Nephron progenitor cell (in vitro differentiated cells): ENCODE results near the gene HDAC6.
A peak's percentile ranks its signal among the peaks of the same experiment; 100 is the strongest.

Experiments
- DNase-seq: peaks from one replicate; pipeline ENCODE4 v3.0.0; 2021
- H3K27ac Mint-ChIP-seq: 2 replicates; pipeline ENCODE4 v1.8.0; 2021; ENCODE audit warnings: mild to moderate bottlenecking, moderate library complexity, mixed read lengths
- H3K27me3 Mint-ChIP-seq: 2 replicates; pipeline ENCODE4 v1.8.0; 2021; ENCODE audit warnings: mild to moderate bottlenecking, low read depth, mixed read lengths; ENCODE audit not compliant: poor library complexity
- H3K36me3 Mint-ChIP-seq: 2 replicates; pipeline ENCODE4 v1.8.0; 2021; ENCODE audit warnings: low read depth, mixed read lengths
- H3K4me1 Mint-ChIP-seq: 2 replicates; pipeline ENCODE4 v1.8.0; 2021; ENCODE audit warnings: mixed read lengths
- H3K4me3 Mint-ChIP-seq: 2 replicates; pipeline ENCODE4 v1.8.0; 2021; ENCODE audit warnings: mild to moderate bottlenecking, moderate library complexity, mixed read lengths
- H3K9me3 Mint-ChIP-seq: 2 replicates; pipeline ENCODE4 v1.8.0; 2021; ENCODE audit warnings: mild to moderate bottlenecking, moderate library complexity, mixed read lengths
- TF ChIP-seq, protein P1 (sequence below): fragments of 200-600 bp; sonication (generic); IDR thresholded peaks from 2 replicates; pipeline ENCODE4 v1.5.0; 2021; ENCODE audit warnings: antibody characterized with exemption

The HDAC6 gene

DNA sequence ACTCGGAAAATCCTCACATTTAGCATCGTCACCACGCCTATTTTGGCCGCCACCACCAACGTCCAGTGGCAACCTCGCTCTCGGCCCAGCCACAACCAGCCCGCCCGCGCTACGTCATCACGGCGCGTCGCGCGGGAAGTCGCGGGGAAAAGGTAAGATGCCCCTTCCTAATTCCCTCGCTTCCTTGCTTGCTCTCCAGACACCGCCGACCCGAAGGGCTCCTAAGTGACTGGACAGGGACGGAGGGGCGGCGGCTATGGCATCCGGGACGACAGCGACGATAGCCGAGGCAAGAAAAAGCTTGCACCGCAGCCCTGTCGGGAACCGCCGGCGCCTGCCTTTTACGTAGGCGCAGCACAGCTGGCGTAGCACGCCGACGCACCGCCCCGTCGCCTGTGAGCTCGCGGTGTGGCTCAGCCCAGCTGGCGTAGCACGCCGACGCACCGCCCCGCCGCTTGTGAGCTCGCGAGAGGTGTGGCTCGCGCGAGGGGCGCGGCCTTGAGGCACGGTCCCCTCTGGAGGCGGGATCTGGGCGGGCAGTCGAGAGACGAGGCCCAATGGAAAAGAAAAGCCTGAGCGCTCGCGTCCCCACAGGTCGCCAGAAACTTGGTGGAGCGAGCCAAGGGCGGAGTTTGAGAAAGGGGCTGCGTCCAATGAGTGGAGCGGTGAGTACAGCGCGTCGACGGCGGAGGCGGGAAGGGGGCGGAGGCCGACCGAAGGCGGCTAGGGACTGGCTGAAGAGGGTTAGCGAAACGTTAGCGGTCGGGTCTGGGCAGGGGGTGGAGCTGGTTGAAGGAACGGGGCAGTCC lies at the start of gene HDAC6:
Gene HDAC6, plus strand, starts transcription at position 788 of the 809 bp plus-strand sequence. CDS start 626 bp downstream, outside the sequence.
- Mint-ChIP-seq H3K9me3 (peaks cover 53% of the 10 kb centered on the region), H3K4me1 (peaks cover 24% of the 10 kb centered on the region), H3K4me3 (peak within 1 kb of the TSS; percentile 96), H3K36me3 (peaks cover 23% of the 10 kb centered on the region), H3K27me3 (no peaks in the 10 kb centered on the region), H3K27ac (peak within 1 kb of the TSS; percentile 100)
- DNase-seq, result peak; percentile 91
- TF ChIP-seq, protein P1, sequence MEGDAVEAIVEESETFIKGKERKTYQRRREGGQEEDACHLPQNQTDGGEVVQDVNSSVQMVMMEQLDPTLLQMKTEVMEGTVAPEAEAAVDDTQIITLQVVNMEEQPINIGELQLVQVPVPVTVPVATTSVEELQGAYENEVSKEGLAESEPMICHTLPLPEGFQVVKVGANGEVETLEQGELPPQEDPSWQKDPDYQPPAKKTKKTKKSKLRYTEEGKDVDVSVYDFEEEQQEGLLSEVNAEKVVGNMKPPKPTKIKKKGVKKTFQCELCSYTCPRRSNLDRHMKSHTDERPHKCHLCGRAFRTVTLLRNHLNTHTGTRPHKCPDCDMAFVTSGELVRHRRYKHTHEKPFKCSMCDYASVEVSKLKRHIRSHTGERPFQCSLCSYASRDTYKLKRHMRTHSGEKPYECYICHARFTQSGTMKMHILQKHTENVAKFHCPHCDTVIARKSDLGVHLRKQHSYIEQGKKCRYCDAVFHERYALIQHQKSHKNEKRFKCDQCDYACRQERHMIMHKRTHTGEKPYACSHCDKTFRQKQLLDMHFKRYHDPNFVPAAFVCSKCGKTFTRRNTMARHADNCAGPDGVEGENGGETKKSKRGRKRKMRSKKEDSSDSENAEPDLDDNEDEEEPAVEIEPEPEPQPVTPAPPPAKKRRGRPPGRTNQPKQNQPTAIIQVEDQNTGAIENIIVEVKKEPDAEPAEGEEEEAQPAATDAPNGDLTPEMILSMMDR, result no peak

DNA sequence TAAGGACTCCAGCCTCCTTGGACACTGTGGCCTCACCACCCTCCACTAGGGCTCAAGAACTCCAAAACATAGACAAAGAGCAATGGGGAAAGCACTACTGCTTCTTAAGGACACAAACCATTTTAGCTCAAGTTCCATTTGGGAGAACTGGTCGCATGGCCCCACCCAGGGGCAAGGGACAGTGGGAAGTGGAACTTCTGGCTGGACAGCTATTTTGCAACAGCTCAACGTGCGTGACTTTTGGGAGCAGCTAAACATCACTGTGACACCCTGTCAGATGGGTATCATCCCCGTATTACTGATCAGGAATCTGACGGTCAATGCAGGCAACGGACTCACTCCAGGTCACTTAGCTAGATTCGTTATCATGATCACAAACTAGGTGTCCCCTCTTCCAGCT lies 49.4 kb upstream of the HDAC6 start:
- Mint-ChIP-seq H3K27me3 (peaks cover 11% of the 10 kb centered on the region), H3K9me3 (peaks cover 48% of the 10 kb centered on the region), H3K4me1 (peaks cover 5% of the 10 kb centered on the region), H3K4me3 (no peak overlapping the region), H3K36me3 (no peaks in the 10 kb centered on the region), H3K27ac (no peak overlapping the region)
- TF ChIP-seq, protein P1, result no peak
- no peak for DNase-seq

DNA sequence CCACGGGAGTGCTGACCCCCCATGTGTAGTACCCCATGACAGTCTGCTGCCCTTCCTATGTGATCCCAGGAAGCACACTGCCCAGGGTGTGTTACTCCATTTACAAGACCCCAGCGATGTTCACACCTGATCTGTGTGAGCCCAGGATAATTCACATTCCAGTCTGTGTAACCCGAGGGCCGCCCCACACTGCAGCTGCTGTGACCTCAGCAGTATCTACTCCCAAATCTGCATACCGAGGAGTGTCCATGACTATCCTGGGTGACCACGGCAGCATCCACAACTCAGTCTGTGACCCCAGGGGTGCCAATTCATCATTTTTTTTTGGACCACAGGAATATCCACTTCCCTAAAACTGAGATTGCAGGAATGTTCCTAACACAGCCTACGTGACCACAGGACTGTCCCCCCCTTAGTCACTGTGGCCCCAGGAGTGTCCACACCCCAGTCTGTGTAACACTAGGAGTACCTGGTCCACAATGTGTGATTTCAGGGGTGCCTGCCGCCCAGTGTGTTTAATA lies 48.1 kb upstream of the HDAC6 start:
- H3K9me3 Mint-ChIP-seq, result peaks cover 50% of the 10 kb centered on the region
- no peak for DNase-seq
- H3K4me3 Mint-ChIP-seq, result no peak overlapping the region
- TF ChIP-seq, protein P1, result no peak
- H3K36me3 Mint-ChIP-seq, result no peaks in the 10 kb centered on the region
- no peak overlapping the region for H3K27ac Mint-ChIP-seq
- no peaks in the 10 kb centered on the region for H3K4me1 Mint-ChIP-seq
- H3K27me3 Mint-ChIP-seq, result peaks cover 11% of the 10 kb centered on the region

DNA sequence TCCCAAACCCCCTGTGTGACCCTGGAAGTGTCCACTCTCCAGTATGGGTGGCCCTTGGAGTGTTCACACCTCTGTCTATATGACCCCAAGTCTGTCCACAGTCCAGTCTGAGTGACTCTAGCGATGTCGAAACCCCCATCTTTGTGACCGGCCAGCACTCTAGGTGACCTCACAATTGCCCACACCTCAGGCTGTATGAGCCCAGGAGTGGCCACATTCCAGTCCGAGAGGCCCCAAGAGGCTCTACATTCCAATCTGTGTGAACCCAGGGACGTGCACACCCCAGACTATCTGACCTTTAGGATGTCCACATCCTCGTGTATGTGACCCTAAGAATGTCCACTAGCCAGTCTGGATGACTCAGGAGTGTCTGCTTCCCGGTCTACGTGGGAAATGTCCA lies 47.6 kb upstream of the HDAC6 start:
- Mint-ChIP-seq H3K27ac (no peak overlapping the region), H3K27me3 (peaks cover 11% of the 10 kb centered on the region), H3K9me3 (peaks cover 49% of the 10 kb centered on the region), H3K4me3 (no peak overlapping the region), H3K36me3 (no peaks in the 10 kb centered on the region), H3K4me1 (peaks cover under 1% of the 10 kb centered on the region)
- no peak for DNase-seq
- TF ChIP-seq, protein P1, result no peak

DNA sequence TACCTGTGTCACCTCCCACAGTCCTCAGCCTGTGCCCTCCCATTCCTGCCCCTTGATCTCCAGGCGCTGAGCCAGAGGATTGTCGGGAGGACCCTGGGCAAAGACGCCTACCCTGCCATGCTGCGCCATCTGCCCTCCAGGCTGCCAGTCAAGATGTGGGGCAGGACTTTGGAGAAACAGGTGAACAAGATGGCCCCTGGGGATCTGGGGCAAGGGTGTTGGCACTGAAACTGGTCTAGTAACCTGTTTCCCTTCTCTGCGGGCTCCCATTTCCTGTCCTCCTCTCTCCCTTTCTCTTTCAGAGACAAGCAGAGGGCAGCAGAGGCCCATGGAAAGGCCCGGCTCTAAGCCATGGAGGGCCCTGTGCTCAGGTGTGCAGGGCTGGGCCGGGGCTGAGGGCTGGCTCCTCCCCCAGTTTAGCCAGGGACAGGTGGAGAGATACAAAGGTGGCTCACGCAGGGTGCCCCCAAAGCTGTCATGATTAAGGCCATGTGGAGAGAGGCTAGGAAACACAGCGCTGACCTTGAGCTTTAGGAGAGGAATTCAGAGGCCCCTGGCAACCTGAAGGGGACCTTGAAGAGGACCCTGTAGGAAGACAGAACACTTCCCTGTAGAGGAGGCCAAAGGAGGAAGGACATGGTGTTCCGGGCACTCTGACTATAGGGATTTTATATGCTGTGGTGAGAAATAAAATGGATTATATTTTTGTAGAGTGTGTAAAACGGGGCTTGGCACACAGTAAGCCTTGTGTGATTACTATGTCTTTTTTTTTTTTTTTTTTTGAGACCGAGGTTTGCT lies 40.0 kb upstream of the HDAC6 start, which contains the start of gene GLOD5:
Gene GLOD5, plus strand, starts transcription at position 74 of the 798 bp plus-strand sequence. Its CDS starts 44 bp downstream, at position 118.
- no peak within 1 kb of the TSS for H3K27ac Mint-ChIP-seq
- peak; percentile 11 for DNase-seq
- no peaks in the 10 kb centered on the region for H3K36me3 Mint-ChIP-seq
- peaks cover 15% of the 10 kb centered on the region for H3K27me3 Mint-ChIP-seq
- no peak within 1 kb of the TSS for H3K4me3 Mint-ChIP-seq
- H3K9me3 Mint-ChIP-seq, result peaks cover 50% of the 10 kb centered on the region
- peaks cover 4% of the 10 kb centered on the region for H3K4me1 Mint-ChIP-seq
- TF ChIP-seq, protein P1, result no peak
